Stimulated activated CD4-positive, alpha-beta T cell treated with anti-CD3 and anti-CD28 coated beads, Interleukin-1b, Interleukin-23, amount 100 ng/mL, for 1 hour (primary cell): ENCODE results near the gene KRTAP10-6.
"Not testable (repeated sequence)": the region's sequence is repeated elsewhere in the genome, so short reads cannot be mapped to it uniquely, and the experiment has no call there.

Source experiments
- DNase-seq, 2 donors: peaks; one replicate each; pipeline ENCODE4 v3.0.0-alpha.2; 2020; ENCODE audit warnings: low read depth in 2 of 2

Gene KRTAP10-6

DNA sequence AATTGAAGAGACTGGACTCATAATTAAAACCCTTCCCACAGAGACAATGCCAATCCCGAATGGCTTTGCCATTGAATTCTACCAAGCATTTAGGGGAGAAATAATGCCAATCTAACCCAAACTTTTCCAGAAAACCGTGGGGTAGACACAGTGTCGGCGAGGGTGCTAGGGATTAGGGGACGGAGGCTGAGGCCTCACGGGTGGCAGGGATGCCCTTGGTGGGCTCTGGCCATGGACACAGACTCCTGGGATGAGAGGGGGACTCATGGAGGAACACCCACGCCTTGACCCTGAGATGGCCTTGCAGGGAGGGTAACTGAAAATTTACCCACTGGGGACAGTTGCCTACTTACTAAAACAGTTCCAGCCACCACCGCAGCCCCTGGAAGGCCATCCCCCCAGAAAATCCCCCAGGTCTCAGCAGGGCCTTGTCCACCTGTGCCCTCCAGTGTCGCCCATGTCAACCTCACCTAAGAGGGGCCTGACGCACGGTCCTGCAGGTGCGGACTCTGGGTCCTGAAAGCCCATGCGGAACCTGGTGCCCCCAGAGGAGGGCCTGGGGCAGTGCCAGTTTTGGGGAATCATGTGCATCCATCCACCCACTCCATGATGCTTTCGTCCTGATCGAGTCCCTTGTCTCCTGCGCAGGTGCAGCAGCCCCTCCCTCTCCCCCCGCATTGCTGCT lies 13.8 kb downstream of the KRTAP10-6 start:
- DNase-seq = no peak

DNA sequence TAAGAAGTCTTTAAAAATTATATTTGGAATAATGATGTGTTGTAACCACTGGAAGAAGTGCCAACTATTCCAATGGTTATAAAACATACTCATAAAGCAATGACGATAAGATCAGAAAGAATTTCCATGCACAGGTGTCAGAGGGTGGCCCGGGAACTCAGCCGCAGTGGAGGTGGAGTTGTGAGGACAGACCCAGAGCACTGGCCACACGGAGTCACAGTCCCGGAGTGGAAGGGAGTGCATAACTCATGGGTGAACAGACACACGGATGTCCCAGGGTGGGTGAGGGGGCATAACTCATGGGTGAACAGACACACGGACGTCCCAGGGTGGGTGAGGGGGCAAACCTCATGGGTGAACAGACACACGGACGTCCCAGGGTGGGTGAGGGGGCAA lies 16.3 kb downstream of the KRTAP10-6 start:
- no peak for DNase-seq

DNA sequence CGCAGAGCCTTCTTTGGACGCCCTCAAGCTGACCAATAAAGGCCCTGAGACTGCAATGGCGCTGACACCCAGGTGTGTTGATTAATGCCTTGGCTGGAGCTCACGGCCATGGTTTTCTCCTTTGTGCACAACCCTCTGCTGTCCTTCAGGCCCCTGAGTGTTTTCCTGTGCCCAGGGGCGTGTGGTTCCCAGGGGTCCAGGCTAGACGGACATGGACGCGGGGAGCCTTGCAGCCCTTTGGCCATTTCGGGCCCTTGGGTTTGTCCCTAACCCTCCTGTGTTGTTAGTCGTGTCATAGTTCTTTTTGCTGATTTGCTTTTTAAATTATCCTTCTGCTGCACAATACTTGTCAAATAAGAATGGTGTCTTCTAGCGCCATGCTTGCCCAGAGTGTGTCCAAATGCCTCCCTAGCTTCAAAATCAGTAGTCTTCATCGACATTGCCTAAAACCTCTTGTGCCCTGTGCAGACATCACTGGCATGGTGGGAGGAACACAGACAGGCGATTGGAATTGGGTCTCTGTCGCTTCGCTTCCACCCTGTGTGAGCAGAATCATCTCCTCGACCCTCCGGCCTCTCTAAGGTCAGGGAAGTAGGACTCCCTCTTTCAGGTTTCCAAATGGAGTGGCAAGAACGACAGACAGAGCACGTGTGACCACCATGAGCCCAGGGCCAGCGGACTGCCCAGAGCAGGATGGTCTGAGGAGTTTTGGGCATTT lies 16.8 kb downstream of the KRTAP10-6 start:
- DNase-seq = no peak

DNA sequence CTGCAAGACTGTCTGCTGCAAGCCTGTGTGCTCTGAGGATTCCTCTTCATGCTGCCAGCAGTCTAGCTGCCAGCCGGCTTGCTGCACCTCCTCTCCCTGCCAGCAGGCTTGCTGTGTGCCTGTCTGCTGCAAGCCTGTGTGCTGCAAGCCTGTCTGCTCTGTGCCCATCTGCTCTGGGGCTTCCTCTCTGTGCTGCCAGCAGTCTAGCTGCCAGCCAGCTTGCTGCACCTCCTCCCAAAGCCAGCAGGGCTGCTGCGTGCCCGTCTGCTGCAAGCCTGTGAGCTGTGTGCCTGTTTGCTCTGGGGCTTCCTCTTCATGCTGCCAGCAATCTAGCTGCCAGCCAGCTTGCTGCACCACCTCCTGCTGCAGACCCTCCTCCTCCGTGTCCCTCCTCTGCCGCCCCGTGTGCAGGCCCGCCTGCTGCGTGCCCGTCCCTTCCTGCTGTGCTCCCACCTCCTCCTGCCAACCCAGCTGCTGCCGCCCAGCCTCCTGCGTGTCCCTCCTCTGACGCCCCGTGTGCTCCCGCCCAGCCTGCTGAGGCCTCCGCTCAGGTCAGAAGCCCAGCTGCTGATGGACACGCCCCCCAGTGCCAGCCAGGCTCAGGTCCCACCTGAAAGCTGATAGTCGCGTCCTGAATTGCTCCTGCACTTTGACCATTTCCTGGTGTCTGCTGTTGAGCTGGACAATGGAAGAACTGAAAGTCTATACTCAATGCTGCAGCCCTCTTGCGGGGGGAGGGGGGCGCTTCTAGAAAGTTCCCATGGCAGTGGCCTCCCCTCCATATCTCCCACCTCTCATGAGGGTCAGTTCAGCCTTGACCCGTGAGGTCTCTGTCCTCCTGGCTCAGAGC lies 17.6 kb downstream of the KRTAP10-6 start:
- no peak for DNase-seq

DNA sequence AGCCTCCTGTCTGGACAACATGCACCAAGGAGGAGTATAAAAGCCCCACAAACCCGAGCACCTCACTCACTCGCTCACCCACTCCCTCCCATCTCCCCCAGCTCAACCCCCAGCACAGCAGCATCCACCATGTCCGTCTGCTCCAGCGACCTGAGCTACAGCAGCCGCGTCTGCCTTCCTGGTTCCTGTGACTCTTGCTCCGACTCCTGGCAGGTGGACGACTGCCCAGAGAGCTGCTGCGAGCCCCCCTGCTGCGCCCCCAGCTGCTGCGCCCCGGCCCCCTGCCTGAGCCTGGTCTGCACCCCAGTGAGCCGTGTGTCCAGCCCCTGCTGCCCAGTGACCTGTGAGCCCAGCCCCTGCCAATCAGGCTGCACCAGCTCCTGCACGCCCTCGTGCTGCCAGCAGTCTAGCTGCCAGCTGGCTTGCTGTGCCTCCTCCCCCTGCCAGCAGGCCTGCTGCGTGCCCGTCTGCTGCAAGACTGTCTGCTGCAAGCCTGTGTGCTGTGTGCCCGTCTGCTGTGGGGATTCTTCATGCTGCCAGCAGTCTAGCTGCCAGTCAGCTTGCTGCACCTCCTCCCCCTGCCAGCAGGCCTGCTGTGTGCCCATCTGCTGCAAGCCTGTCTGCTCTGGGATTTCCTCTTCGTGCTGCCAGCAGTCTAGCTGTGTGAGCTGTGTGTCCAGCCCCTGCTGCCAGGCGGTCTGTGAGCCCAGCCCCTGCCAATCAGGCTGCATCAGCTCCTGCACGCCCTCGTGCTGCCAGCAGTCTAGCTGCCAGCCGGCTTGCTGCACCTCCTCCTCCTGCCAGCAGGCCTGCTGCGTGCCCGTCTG lies 18.5 kb downstream of the KRTAP10-6 start, which contains the start of gene KRTAP10-4:
Gene KRTAP10-4 (plus strand): TSS at position 100 of the 827 bp plus-strand sequence. CDS start 30 bp downstream, at position 130.
- DNase-seq = not testable (repeated sequence)

DNA sequence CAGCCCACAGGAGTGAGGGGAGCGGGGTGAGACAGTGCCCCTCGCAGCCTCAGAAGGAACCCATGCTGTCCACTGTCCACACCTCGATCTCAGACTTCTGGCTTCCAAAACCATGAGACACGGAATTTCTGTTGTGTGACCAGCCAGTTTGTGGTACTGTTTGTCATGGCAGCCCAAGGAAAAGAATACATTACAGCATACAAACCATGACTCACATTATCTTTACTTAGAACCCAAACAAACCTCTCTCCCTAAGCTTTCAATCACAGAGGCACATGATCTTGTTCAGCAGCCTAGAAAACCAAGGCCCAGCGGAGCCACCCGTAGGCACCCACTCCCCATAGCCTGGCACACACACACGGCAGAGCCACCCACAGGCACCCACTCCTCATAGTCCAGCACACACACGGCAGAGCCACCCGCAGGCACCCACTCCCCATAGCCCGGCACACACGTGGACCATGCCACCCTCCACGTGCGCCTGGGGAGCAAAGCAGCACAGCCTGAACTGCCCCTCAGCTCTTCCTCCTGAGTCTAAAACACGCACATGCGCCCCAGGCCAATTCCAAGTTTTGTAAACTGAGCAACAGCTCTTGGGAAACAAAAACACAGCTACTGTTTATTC lies 19.2 kb downstream of the KRTAP10-6 start:
- no peak for DNase-seq

DNA sequence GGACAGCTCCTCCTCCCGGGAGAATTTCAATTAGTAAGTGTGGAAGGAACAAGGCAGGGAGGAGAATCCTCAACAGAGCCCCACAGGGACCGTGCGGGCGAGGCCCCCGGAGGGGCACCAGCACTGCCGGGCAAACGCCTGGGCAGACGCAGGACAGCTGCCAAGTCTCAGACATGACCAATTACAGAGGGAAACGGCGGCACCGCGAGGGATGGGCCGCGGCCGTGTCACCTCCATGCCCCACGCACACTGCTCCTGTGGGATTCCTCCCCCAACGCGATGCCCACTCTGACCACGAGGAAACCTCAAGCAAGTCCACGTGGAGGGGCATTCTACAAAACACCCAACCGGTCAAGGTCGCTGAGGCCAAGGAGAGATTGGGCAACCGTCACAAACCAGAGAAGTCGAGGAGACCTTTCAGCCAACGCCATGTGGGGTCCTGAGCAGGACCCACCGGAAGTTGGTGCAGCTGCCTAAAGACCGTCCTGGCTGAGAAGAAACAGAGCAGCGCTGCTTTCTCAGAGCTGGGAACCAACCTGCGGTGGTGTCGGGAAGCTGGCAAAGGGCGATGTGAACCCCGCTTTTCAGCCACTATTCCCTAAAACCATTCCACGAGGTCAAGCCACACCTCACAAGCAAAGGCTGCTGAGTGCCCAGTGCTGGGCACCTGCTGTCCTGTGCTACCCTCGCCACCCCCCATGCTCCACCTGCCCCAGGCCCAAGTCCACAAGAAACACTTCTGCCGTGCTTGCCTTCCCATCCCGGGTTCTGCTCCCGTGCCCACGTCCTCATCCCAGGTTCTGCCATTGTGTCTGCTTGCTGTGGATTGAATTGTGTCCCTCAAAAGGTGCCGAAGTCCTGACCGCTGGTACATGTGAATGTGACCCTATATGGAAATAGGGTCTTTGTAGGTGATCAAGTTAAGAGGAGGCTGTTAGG lies 20.2 kb downstream of the KRTAP10-6 start:
- DNase-seq = no peak

DNA sequence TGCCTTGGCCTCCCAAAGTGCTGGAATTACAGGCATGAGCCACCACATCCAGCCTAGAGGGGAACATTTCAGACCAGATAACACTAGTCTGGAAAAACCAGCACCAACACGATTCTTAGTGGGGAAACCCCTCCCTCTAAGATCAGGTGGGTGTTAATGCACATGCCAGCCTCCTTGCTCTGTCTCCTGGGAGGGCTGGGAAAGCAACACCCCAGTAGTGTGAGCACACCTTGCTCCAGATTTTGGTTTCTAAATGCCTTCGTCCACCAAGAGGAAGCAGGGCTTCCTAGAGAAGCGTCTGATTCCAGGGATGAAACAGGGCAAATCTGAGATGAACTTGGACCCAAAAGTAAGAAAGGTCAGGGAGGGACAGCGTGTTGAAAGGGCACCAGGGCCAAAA lies 21.0 kb downstream of the KRTAP10-6 start:
- no peak for DNase-seq

DNA sequence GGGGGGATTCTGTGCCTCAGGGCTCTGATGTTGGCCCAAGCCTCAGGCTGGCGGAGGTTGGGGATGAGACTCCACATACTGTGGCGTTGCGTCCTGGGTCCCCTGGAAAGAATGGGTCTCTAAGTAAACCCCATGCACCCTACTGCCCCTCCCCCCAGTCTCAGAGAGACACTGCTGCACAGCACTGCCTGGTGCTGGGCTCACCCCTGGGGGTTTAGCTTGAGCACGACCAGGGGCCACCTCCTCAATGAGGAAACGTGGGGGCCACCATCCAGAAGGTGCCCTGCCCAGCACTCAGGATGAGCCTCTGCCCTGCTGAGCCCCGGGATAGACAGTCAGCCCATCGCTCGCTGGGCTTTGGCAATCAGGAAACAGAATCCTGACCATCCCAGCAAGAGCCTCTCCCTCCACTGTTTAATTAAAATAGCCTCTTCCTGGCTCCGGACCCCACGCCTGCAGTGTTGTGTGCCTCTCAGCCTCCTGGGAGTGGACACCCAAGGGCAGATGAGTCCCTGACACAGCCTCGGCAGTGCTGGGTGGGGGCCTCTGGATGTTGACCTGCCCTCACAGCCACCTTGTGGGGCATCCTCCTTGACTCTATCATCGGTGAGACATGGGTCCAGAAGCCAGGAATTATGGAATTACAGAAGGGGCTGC lies 22.3 kb downstream of the KRTAP10-6 start:
- DNase-seq = no peak

DNA sequence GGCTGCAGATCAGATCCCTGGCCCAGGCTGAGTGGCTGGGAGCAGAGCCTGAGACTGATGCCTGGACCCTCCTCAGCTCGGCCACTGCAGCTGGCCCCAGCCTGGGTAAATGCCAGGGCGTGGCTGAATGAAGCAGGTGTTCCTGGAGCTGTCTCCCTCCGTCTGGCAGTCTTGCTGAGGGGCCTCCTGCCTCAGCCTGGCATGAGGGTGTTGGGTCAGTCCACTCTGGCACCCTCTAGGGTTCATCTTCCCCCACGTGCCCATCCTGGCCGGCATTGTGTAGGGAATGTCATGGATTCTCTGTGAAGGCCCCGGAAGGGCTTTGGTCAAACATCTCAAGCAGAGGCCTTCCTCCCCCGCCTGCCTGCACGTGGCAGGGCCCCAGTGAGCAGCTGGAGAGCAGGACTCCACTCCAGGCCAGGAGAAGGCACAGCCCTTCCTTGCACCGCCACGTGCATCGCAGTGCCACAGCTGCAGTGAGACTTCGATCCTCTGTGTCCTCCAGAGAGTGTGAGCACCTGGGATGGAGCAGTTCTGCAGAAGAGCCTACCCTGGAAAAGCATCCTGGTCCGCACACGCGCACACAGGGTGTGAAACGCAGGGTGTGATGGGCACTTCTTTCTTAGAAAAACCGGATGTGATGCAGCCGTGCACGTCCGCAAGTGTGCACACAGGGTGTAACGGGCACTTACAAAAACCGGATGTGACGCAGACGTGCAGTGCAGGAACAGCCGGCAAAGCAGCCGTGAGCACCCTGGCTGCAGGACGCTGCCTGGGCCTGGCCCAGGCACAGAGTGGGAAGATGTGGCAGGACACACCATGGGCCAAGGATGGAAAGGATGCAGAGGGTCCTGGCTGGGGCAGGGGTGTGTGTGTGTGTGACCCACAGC lies 23.4 kb downstream of the KRTAP10-6 start:
- DNase-seq = no peak

DNA sequence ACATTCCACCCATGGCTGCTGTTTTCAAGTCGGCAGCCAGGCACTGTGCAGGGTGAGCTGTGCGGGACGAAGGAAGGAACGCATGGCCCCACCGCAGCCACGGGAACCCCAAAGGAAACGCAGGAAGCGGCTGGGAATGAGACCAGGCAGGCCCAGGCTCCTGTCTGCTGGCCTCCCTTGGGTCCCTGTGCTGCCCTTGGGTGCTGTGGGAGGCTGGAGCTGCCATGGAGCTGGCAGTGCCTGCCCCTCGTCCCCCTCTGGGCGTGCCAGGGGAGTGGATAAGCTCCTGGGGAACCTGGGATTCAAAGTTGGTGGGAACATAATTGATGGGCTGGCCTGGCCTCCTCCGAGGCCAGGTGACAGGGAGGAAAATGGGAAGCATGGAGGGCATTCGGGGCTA lies 24.0 kb downstream of the KRTAP10-6 start:
- DNase-seq = no peak

DNA sequence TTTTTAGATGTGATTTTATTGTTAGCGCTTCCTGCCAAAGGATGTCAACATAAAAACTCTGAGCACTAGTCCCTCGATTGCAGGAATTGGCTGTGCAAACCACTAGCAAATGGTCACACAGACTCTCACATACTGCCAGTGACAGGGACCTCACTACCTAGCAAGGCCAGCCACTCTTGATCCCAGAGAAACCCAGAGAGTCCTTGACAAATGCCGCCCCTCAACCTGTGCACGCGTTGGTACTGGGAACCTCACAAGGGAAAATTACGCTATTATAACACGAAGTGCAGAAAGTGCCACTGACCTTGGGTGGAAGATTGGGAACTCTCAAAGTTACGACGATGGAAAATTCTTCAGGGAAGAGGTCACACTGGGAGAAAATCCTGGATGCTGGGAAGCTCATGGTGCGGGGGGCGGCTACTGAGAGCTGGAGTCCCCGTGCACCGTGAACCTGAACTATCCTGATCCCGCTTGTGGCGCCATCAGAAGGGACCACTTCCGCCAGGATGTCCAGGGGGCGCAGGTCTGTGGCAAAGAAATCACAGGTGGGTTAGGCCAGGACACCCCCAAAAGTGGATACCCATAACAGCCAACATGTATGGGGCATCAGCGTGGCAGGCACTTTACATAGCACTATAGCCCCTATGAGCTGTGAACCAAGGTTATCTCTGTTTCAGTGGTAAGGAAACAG lies 24.7 kb downstream of the KRTAP10-6 start:
- no peak for DNase-seq

DNA sequence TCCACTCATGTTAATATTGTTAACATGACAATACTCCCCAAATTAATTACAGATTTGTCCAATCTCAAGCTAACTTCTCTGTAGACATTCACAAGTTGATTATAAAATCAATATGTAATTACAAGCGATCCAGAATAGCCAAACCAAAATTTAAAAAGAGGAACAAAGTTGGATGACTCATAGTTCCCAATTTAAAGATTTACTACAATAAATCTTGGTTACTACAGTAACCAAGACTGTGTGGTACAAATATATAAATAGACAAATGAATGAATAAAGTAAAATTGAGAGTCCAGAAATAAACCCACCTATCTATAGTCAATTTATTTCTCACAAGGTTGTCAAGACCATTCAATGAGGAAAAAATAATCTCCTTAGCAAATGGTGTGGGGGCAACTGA lies 25.9 kb downstream of the KRTAP10-6 start:
- DNase-seq = no peak

DNA sequence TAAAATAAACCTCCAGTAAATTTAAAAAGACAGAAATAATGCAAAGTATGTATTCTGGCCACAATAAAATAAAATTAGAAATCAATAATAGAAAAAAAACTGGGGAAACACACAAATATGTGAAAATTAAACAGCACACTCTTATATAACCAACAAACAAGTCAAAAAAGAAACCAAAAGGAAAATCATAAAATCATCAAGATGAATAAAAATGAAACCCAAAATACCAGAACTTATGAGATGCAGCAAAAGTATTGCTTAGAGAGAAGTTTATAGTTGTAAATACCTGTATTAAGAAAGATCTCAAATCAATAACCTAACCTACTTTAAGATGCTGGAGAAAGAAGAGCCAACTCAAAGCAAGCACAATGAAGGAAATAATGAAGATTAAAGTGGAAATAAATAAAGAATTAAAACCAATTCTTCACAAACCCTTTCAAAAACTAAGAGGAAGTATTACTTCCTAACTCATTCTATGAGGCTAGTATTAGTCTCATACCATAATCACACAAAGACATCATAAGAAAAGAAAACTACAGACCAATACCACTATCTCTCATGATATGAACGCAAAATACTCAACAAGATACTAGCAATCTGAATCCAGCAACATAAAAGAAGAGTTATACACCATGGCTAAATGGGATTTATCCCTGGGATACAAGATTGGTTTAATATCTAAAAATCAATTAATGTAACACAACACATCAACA lies 27.3 kb downstream of the KRTAP10-6 start:
- DNase-seq = no peak

DNA sequence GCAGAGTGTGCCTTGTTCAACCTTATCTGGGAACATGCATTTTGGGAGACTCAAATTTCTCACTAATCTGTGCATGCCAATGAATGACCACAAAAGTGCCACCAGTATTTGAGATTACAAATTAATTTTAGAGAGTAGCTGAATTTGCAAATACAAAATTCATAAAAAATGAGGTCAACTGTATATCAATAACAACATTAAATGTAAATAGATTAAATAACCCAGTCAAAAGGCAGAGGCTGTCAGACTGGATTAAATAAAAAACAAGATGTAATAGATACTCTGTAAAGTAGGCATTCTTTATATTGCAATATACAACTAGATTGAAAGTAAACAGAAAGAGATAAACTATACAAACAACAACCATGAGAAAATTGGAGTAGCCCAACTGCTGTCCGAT lies 28.2 kb downstream of the KRTAP10-6 start:
- no peak for DNase-seq

DNA sequence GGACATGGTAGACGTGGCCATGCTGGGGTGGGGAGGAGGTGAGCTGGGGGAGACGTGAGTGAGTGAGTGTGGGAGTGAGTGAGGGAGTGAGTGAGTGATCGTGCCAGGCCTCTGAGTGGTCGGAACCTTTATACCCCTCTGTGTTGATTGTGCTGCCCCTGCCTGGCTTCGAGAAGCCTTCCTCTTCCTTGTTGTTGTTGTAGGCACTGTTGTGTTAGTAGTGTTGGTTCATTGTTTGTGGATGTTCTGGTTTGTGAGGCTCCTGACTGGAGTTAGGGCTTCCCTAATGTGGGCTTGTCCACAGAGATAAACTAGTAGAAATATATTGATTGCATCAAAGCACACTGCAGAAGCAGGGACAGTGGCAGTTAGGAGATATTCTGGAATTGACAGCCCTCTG lies 33.6 kb downstream of the KRTAP10-6 start, which contains the start of gene KRTAP10-3:
Gene KRTAP10-3 (minus strand): TSS at position 101 of the 400 bp plus-strand sequence. CDS start 80 bp downstream, at position 21.
- DNase-seq = no peak

DNA sequence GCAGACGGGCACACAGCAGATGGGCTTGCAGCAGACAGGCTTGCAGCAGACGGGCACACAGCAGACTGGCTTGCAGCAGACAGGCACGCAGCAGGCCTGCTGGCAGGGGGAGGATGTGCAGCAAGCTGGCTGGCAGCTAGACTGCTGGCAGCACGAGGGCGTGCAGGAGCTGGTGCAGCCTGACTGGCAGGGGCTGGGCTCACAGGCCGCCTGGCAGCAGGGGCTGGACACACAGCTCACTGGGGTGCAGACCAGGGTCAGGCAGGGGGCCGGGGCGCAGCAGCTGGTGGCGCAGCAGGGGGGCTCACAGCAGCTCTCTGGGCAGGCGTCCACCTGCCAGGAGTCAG lies 34.0 kb downstream of the KRTAP10-6 start:
- DNase-seq = not testable (repeated sequence)
